Measurements from ENCODE around the gene GPR55. TPM values are rescaled to one million over a fixed set of nuclear protein-coding genes. Genes with fewer than 3 reads are reported as not detected.

GPR55 gene
- total RNA-seq, 1 experiment from 2014 or later, result not detected

DNA sequence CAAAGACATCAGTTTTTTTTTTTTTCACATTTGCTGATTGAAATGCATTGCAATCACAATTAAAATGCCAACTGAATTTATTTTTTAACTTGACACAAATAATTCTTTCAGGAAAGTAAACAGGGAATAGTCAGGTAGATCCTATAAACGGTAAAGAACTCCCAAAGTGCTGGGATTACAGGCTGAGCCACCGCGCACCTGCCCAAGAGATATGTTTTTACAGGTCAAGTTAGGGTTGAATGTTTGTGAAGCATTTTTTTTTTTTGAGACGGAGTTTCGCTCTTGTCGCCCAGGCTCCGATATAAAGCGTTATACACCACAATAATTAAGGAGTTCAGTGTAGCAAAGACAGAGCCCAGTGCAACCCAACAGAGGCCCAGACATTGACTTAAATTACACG lies 45.2 kb downstream of the GPR55 start:
- Mint-ChIP-seq H3K36me3 (ENCODE audit: insufficient read depth, unreplicated experiment) (peaks cover 21% of the 10 kb centered on the region), H3K27ac (ENCODE audit: unreplicated experiment) (no peak overlapping the region), H3K4me1 (ENCODE audit: low read depth, unreplicated experiment) (no peaks in the 10 kb centered on the region), H3K4me3 (ENCODE audit: unreplicated experiment) (no peak overlapping the region), H3K9me3 (ENCODE audit: unreplicated experiment) (no peaks in the 10 kb centered on the region), H3K27me3 (ENCODE audit: insufficient read depth, unreplicated experiment) (no peaks in the 10 kb centered on the region)
- Histone ChIP-seq H3K9me3 (no peaks in the 10 kb centered on the region), H3K4me1 (no peaks in the 10 kb centered on the region), H3K4me3 (ENCODE audit: low read depth, low read length) (no peak overlapping the region), H3K27me3 (replicated peaks; ENCODE audit: control insufficient read depth, insufficient read depth, low read length) (no peaks in the 10 kb centered on the region), H3K36me3 (ENCODE audit: control insufficient read depth, insufficient read depth, low read length) (0 out of 2 replicates have a peak, but pooled peaks cover 1% of the 10 kb centered on the region)
- POLR2A ChIA-PET, result no interaction called here
- CTCF ChIA-PET, result no interaction called here
- DNase-seq, result no peak
- BruUV-seq (replicated peaks), result no TSS peak
- no peak for TF ChIP-seq CTCF (IDR thresholded peaks at IDR 0.05; ENCODE audit: insufficient read depth in 1 of 2, low read depth in 1 of 2, low read length in 1 of 2, severe bottlenecking in 1 of 2, unreplicated experiment in 1 of 2)
- intact Hi-C loops (cut with micrococcal nuclease; ENCODE audit: unreplicated experiment), result no loop called here

GRCh38 chr2:230879271-230879882 lies 45.7 kb downstream of the GPR55 start:
- peaks cover 25% of the 10 kb centered on the region for H3K36me3 Mint-ChIP-seq (ENCODE audit: insufficient read depth, unreplicated experiment)
- Histone ChIP-seq H3K4me3 (ENCODE audit: low read depth, low read length) (no peak overlapping the region), H3K27me3 (replicated peaks; ENCODE audit: control insufficient read depth, insufficient read depth, low read length) (no peaks in the 10 kb centered on the region), H3K4me1 (no peaks in the 10 kb centered on the region), H3K36me3 (ENCODE audit: control insufficient read depth, insufficient read depth, low read length) (0 out of 2 replicates have a peak, but pooled peaks cover 1% of the 10 kb centered on the region), H3K9me3 (no peaks in the 10 kb centered on the region)
- H3K27me3 Mint-ChIP-seq (ENCODE audit: insufficient read depth, unreplicated experiment), result no peaks in the 10 kb centered on the region
- no peak for TF ChIP-seq CTCF (IDR thresholded peaks at IDR 0.05; ENCODE audit: insufficient read depth in 1 of 2, low read depth in 1 of 2, low read length in 1 of 2, severe bottlenecking in 1 of 2, unreplicated experiment in 1 of 2)
- ChIA-PET POLR2A (interaction anchor here (0.5 kb wide), 1 partner anchor 70 kb away, joined by 3 read pairs; no protein-coding TSS in a partner anchor), CTCF (no interaction called here)
- intact Hi-C loops (cut with micrococcal nuclease; ENCODE audit: unreplicated experiment), result no loop called here
- no peak overlapping the region for H3K27ac Mint-ChIP-seq (ENCODE audit: unreplicated experiment)
- H3K4me3 Mint-ChIP-seq (ENCODE audit: unreplicated experiment), result no peak overlapping the region
- BruUV-seq (replicated peaks), result no TSS peak
- H3K9me3 Mint-ChIP-seq (ENCODE audit: unreplicated experiment), result no peaks in the 10 kb centered on the region
- no peak for DNase-seq
- no peaks in the 10 kb centered on the region for H3K4me1 Mint-ChIP-seq (ENCODE audit: low read depth, unreplicated experiment)

DNA sequence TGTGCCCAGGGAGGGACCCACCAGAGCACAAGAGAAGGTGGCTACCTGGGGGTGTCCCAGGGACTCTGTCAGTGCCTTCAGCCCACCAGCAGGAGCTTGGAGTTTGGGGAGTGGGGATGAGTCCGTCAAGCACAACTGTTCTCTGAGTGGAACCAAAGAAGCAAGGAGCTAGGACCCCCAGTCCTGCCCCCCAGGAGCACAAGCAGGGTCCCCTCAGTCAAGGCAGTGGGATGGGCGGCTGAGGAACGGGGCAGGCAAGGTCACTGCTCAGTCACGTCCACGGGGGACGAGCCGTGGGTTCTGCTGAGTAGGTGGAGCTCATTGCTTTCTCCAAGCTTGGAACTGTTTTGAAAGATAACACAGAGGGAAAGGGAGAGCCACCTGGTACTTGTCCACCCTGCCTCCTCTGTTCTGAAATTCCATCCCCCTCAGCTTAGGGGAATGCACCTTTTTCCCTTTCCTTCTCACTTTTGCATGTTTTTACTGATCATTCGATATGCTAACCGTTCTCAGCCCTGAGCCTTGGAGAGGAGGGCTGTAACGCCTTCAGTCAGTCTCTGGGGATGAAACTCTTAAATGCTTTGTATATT lies 46.3 kb downstream of the GPR55 start:
- H3K36me3 Mint-ChIP-seq (ENCODE audit: insufficient read depth, unreplicated experiment), result peaks cover 28% of the 10 kb centered on the region
- no peaks in the 10 kb centered on the region for H3K27me3 Mint-ChIP-seq (ENCODE audit: insufficient read depth, unreplicated experiment)
- BruUV-seq (replicated peaks), result TSS peak; percentile 85
- no peaks in the 10 kb centered on the region for H3K4me1 Mint-ChIP-seq (ENCODE audit: low read depth, unreplicated experiment)
- no peaks in the 10 kb centered on the region for H3K27me3 ChIP-seq (replicated peaks; ENCODE audit: control insufficient read depth, insufficient read depth, low read length)
- intact Hi-C loops (cut with micrococcal nuclease; ENCODE audit: unreplicated experiment), result no loop called here
- no peak overlapping the region for H3K4me3 ChIP-seq (ENCODE audit: low read depth, low read length)
- POLR2A ChIA-PET, result interaction anchor here (0.5 kb wide), 1 partner anchor 71 kb away, joined by 3 read pairs; no protein-coding TSS in a partner anchor
- no peak overlapping the region for H3K27ac Mint-ChIP-seq (ENCODE audit: unreplicated experiment)
- DNase-seq, result no peak
- no peaks in the 10 kb centered on the region for H3K9me3 ChIP-seq
- TF ChIP-seq CTCF (IDR thresholded peaks at IDR 0.05; ENCODE audit: insufficient read depth in 1 of 2, low read depth in 1 of 2, low read length in 1 of 2, severe bottlenecking in 1 of 2, unreplicated experiment in 1 of 2), result no peak
- 0 out of 2 replicates have a peak, but pooled peaks cover 1% of the 10 kb centered on the region for H3K36me3 ChIP-seq (ENCODE audit: control insufficient read depth, insufficient read depth, low read length)
- no peaks in the 10 kb centered on the region for H3K9me3 Mint-ChIP-seq (ENCODE audit: unreplicated experiment)
- CTCF ChIA-PET, result no interaction called here
- no peaks in the 10 kb centered on the region for H3K4me1 ChIP-seq
- H3K4me3 Mint-ChIP-seq (ENCODE audit: unreplicated experiment), result no peak overlapping the region
